GM21423 (cell line): Measurements from ENCODE around the gene TSEN2.
"Not testable (repeated sequence)": the region's sequence is repeated elsewhere in the genome, so short reads cannot be mapped to it uniquely, and the experiment has no call there.

Source experiments
- ATAC-seq: cut with Tn5 transposase; IDR thresholded peaks from one replicate; pipeline ENCODE4 v1.9.1; 2021; ENCODE audit warnings: mild to moderate bottlenecking, moderate library complexity; ENCODE audit not compliant: unreplicated experiment

Gene TSEN2

DNA sequence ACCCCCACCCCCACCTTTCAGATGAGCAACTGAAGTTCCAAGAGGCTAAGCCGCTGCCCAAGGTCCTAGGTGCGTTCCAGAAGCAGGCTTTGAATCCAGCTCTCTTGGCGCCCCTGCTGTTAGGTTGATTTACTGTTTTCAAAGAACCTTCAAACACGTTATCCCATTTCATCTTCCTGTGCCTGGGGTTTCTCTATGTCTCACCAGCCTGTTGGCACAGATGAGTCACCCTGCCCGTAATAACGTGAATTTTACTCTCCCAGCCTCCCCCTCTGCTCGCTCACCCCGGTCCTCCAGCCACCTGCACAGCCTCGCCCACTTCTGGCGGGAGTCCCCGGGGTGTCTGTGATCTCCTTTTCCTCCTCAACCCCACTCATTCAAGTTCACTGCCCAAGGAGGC is 13.0 kb upstream of the TSEN2 start:
- no peak for ATAC-seq

DNA sequence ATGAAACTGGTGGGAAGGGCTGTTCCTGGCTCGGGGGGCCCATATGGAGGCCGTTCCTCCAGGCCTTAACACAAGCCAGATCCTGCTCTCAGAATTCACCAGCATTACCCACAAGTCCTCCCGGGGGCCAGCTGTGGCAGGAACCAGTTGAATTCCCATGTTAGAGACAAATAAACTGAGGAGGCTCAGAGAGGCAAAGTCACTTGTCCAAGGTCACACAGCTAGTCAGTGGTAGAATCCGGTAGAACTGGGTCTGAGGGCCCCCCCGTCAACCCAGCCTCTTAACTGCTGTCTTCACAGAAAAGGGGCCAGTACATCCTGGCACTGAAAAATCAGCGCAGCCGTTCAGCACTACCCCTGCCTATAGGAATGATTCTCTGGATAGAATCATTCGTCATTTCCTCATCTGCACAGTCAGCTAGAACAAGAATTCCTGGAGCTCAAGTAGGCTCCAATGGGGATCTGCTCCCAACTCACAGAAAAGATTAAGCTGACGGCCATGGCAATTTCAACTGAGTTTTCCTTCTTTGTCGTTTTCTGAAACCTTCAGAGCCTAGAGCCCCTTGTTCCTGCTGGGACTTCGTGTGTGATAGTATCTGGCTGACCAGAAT is 12.2 kb upstream of the TSEN2 start:
- no peak for ATAC-seq

- ATAC-seq = no peak
Observed at GRCh38 chr3:12472796-12473195, 11.5 kb upstream of the TSEN2 start.

DNA sequence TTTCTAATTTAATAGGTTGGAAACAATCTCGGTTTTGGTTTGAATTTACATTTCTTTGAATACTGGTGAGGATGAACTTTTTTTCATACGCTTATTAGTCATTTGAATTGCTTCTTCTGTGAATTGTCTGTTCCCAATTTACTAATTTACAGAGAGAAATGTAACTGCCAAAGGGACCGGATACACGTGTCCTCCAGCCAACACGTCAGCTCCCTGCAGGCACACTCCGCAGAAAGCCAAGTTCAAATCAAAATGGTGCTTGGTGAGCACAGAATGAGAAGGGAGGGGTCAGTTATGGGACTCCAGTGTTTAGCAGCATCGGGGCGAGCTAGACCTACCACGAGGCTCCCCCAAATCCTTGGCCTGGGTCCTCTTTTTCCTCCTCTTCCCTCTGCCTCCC is 10.8 kb upstream of the TSEN2 start:
- no peak for ATAC-seq

GRCh38 chr3:12476238-12476897 is 7.9 kb upstream of the TSEN2 start:
- no peak for ATAC-seq

DNA sequence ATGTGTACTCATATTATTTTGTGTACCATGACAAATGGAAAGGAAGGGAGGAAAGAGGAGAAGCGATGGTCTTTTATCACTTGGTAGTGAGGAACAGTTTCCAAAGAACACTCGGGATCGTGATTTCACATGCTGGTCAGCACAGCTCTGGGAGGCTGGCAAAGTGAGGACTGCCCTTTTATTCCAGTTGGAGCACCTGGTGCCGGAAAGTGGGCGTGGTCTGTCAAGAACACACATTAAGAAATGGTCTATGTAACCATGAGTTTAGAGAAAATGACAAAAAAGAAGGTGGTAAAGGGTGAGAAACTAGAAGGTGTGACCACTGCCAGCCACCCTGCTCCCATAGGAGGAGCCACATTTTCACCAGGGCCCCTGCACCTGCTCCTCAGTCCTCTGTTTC is 7.0 kb upstream of the TSEN2 start:
- no peak for ATAC-seq

- ATAC-seq = no peak
Observed at GRCh38 chr3:12478326-12478725, 6.0 kb upstream of the TSEN2 start.

DNA sequence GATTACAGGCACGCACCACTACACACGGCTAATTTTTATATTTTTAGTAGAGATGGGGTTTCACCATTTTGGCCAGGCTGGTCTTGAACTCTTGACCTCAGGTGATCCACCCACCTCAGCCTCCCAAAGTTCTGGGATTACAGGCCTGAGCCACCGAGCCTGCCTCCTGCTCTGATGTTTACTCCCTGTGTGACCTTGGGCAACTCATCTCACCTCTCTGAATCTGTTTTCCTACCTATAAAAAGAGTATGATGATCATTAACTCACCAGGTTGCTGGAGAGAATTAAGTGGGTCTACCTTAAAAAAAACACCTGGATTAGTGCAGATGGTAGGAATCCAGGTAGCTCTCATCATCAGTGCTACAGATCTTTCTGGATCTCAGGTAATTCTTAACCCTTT is 5.1 kb upstream of the TSEN2 start:
- ATAC-seq = not testable (repeated sequence)

DNA sequence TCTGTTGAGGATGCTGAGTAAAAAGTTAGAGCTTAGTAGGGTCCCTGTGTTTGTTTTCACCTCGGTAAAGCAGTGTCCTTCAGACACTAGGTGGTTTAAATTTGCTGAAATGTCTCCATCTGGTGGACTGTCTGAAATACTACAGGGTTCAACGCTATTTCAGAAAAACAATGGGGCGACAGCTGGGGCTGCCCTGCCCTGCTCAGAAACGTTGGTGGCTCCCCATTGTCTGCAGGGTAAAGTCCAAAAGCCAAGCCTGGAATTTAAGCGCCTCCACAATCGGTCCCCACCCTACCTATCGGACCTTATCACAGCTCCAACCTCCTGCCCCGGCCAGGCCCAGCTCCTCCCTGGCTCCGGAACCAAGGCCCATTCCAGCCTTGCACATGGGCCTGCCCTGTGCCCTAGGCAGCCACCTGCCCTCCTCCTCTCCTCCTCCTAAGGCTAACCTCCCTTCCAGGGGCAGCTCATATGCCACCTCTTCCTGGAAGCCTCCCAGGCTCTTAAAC is 4.3 kb upstream of the TSEN2 start:
- no peak for ATAC-seq

- ATAC-seq = no peak
Observed at GRCh38 chr3:12483410-12483809, 870 bp upstream of the TSEN2 start.

GRCh38 chr3:12483872-12484197 is 445 bp upstream of the TSEN2 start:
- no peak for ATAC-seq

DNA sequence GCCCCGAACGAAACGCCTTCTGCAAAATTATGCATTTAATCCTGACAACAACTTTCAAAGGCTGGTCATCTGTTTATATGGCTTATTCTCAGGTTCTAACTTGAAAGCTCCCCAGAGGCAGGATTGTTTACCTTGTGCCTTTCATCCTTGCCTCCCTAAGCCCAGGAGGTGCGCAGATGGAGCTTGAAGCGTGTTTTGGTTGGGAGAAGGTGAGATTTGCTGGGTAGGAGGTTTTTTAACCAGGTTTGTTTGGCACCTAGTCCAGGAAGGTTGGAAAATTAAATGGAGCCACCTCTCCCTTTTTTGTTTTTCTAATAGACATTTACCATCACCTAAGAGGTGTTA is 675 bp downstream of the TSEN2 start:
- ATAC-seq = no peak

DNA sequence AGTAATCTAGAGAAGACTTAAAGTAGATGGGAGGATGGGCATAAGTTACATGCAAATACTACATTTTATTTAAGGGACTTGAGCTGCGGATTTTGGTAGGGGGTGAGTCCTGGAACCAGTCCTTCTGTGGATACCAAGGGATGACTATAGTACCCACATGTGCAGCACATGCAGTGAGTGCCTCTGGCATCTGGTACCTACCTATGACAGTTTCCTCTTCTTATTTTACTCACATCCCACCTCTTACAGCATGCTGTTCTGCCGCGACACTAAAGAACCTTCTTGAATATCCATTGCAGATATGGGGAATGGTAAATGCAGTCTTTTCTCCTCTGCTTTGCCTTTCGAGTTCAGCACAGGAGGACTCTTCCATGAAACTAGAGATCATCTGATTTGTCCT is 1.7 kb downstream of the TSEN2 start:
- no peak for ATAC-seq

GRCh38 chr3:12486916-12487315 is 2.6 kb downstream of the TSEN2 start:
- ATAC-seq = no peak

GRCh38 chr3:12487336-12487735 is 3.1 kb downstream of the TSEN2 start:
- no peak for ATAC-seq

GRCh38 chr3:12487786-12488185 is 3.5 kb downstream of the TSEN2 start:
- no peak for ATAC-seq

DNA sequence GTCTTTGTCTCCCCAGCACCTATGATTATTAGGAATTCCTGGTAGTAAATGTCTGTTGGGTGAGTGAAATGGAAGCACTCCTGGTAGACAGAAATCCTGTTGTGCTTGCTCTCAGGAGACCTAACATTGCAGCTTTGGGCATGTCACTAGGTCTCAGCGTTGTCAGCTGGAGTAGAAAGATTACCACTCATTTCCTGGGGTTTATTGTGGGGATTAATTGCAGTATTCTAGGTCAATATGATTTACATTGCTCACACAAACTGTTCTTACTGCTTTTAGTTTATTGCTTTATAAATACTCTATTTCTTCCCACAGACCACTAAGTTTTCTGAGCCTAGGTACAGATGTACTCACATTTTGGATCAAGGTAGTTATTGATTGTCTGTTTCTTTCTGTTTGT is 5.1 kb downstream of the TSEN2 start:
- ATAC-seq = no peak

DNA sequence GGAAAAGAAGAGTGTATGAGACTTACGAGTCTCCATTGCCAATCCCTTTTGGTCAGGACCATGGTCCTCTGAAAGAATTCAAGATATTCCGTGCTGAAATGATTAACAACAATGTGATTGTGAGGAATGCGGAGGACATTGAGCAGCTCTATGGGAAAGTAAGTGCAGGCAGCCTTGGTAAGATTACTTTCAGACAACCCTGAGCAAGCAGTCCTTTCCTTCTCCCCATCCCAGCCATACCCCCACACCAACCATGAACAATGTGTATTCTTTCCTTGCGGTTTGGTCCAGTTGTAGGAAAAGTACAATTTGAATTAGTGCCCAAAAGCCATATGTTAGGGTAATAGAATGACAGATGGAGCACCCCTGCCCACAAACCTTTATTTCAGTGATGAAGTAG is 5.6 kb downstream of the TSEN2 start:
- ATAC-seq = no peak

- ATAC-seq = no peak
Observed at GRCh38 chr3:12490547-12490946, 6.3 kb downstream of the TSEN2 start.

DNA sequence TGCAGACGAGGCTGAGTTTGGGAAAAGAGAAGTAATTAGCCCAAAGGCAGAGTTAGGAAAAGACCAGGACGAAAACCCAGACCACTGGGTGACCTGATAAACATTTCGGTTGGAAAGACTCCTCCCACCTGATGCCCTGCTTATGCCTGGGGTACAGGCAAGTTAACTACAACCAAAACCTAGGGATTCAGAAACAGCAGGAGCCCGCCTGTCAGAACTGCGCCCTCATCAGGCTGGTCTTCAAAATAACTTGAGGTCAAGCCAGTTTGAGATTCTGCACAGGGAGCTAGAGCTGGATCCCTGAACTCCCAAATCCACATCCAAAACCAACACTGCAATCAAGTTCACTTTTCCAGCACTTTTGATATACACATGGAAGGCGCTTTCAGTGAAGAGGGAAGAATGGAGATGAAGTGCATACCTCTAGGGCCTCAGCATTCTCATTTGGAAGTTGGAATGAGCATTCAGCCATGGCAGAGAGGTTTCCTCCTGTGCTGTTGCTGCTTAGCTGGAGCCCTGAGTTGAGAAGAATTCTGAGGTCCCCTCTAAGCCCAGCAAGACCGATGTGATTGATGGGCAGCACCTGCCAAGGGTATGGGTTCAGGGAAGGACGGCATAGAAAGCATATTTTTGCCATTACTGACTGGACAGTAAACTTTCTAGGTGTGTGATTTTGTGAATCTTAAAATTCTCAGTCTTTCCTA is 11.6 kb downstream of the TSEN2 start:
- no peak for ATAC-seq

DNA sequence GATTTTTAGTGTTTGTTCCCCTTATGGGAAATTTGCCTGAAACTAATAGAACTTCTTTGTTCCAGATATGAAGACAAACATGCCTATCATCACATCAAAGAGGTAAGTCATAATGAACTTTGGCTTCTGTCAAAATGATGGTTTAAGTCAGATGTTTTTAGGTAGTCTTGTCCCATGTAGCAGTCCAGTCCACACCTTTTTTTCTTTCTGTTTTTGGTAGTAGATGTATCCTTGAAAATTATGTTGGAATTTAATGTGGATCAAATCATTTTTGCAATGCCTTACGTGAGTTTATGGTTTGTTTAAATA is 12.1 kb downstream of the TSEN2 start:
- no peak for ATAC-seq

GRCh38 chr3:12499474-12499873 is 15.2 kb downstream of the TSEN2 start:
- no peak for ATAC-seq
